HG03108 (cell line): ENCODE results near the gene EXOC6B.
"Not testable (repeated sequence)": the region's sequence is repeated elsewhere in the genome, so short reads cannot be mapped to it uniquely, and the experiment has no call there.

Experiments
- ATAC-seq: cut with Tn5 transposase; IDR thresholded peaks from one replicate; pipeline ENCODE4 v1.9.1; 2021; ENCODE audit warnings: moderate library complexity; ENCODE audit not compliant: unreplicated experiment

Gene EXOC6B

DNA sequence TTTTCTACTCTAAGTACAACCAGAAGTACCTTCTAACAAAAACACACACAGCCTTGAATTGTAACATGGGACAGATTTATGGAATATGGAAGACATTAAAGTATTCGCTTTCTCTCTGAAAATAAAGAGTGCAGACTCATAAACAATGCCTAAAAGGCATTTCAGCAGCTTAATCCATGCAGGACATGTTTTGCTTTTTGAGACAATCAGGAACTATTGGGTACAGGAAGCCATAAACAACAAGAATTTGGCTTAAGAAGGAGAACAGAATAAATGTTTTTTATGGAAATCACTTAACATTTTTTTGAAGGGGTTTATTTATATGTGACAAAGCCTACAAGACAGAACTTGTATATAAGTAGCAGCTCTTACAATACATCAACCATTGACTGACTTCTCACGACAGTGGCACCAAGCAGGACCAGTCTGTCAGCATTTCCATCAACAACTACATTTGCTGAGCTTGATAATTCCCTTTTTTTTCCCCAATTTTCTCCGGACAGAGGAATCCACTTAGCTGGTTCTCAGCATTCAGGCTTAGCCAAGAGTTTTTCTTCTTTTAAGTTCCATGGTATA is 140.1 kb downstream of the EXOC6B start:
- ATAC-seq = no peak

GRCh38 chr2:72682061-72682460 is 143.8 kb downstream of the EXOC6B start:
- no peak for ATAC-seq

DNA sequence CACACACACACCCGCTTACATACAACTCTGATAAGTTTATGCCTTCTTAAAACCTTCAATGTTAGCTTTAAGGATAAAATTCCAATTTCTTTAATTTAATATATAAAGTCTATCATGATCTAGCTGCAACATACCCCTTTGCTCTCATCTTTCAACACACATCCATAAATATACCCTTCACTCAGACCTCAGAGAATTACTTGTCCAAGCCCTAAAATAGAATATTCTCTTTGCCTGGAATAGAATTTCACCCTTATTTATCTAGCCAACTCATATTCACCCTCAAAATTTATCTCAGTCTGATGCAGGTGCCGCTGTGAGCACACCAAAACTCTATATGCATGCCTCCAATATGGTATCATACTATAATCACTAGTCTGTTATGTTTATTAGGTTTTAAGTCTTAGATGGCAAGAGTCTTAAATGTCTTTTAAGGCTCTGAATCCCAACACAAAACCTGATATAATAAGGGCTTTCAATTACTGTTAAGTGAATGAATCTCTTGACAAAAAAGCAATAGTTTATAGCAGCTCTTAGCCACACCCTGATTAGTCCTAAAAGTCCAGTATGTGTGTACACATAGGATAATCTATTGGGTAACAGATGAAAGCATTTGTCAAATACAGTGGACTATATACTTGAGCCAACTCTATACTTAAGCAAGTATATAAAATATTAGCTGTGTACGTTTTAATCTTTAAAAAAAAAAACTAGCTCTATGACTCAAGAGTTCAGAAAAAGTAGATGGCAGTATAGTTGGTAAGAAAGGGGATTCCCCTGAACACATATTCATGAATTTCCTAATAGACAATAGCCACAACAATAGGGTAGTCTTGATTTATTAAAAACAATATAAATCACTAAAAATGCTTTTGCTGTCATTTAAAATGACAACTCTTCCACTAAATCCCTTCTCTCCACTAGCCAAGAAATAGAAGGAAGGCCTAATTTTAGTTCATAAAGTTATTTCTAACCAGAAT is 144.5 kb downstream of the EXOC6B start:
- no peak for ATAC-seq

- ATAC-seq = peak; percentile 88
These were observed 147.8 kb downstream of the EXOC6B start for GRCh38 chr2:72678024-72678423.

DNA sequence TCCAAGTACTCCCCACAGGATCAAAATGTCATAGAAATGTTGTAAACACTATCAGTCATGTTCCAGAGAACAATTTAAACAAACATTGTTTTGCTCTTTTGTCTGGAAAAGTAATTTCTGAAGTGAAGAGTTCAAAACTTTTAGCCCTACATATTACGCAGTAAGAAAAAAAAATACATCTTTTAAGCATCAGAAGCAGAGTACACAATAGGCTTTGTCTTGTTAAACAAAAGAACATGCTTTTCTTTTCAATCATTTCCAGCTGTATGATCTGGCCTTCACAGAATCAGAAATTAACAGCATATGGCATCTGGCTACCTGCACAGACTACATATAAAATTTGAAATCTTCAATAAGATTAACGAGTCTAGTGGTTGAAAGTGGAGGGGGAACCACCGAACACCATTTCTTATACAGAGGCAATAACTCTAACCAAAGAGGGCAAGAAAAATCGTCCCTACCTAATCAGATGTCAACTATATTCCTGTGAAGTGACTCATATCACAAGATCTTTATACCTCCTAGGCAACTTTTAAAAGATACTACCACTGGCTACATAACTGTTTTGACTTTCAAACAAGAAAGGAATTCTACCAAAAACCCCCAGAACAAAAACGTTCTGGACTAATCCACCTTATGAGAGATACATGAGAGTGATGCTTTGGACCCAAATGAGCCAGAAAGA is 149.3 kb downstream of the EXOC6B start:
- no peak for ATAC-seq

DNA sequence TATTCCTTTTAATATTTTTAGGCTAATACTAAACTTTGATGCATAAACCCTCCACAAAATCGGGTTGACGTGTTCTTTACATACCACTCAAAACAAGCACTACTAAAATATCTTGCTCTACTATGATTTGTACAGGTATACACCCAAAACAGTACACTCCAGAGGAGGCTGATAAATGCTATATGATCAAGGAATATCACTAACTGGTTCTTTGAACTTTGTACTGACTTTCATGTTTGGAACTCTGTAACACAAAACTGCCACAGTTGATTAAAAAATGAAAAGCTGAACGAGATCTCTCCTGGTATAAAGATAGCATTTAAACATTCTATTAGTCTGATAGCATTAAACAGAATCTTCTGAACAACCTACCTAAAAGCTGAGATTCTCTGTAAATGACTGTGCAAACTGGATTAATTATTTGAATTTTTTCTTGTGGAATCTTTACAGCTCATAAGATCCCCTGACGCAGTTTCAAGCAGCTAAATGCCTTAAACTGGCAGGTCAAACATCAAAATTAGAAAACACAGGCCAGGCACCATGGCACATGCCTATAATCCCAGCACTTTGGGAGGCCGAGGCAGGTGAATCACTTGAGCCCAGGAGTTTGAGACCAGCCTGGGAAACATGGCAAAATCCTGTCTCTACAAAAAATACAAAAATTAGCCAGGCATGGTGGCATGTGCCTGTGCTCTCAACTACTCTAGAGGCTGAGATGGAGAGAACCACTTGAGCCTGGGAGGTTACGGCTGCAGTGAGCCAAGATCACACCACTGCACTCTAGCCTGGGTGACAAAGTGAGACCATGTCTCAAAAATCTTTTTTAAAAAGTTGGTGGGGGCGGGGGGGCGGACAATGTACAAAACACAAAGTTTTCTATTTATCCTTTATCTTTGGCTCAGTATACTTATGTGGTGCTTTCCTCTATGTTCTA is 150.6 kb downstream of the EXOC6B start:
- no peak for ATAC-seq

GRCh38 chr2:72673279-72673678 is 152.6 kb downstream of the EXOC6B start:
- no peak for ATAC-seq

- no peak for ATAC-seq
These were observed 156.7 kb downstream of the EXOC6B start for GRCh38 chr2:72669121-72669520.

GRCh38 chr2:72668647-72669046 is 157.2 kb downstream of the EXOC6B start:
- ATAC-seq = no peak

GRCh38 chr2:72665448-72665847 is 160.4 kb downstream of the EXOC6B start:
- no peak for ATAC-seq

- ATAC-seq = no peak
These were observed 163.8 kb downstream of the EXOC6B start for GRCh38 chr2:72661985-72662384.

- no peak for ATAC-seq
These were observed 176.0 kb downstream of the EXOC6B start for GRCh38 chr2:72649810-72650209.

- ATAC-seq = not testable (repeated sequence)
These were observed 184.6 kb downstream of the EXOC6B start for GRCh38 chr2:72641221-72641620.

DNA sequence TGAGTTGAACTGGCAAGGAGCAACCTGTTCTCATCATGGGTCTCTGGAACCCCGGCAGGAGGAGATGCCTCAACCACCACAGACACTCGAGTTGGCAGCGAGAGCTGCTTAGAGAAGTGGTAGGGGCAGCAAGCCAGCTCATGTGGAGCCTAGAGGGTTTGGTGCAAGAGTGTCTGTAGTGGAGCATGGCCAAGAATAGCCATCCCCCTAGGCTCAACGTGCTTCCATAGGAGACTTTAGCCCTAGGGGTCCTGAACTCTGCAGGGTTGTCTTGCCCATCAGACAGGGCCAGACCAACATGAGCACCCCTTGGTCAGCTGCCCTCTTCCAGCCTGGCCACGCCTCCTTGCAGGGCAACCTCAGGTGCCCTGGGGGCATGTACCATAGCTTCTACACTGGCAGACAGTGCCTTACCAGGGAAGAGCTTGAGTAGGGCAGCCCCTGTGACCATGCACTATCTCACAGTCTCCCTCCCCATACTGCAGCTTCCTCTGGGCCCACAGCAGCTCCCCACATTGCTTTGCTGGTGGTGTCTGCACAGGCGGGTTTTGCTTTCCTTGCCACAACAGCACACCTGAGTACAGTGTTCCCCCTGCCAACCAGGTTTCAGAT is 187.1 kb downstream of the EXOC6B start:
- ATAC-seq = no peak

DNA sequence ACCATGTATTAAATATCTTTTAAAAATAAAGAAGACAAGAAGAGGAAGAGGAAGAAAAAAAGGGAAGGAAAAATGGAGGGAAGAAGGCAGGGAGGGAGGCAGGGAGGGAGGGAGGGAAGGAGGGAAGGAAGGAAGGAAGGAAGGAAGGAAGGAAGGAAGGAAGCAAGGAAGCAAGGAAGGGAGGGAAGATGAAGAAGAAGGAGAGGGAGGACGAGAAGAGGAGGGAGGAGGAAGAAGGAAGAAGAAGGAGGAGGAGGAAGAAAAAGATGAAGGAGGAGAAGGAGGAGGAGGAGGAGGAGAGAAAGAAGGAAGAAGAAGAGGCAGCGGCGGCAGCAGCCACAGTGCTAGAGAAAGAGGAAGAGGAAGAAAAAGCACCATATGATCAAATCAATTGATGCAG is 189.6 kb downstream of the EXOC6B start:
- no peak for ATAC-seq

DNA sequence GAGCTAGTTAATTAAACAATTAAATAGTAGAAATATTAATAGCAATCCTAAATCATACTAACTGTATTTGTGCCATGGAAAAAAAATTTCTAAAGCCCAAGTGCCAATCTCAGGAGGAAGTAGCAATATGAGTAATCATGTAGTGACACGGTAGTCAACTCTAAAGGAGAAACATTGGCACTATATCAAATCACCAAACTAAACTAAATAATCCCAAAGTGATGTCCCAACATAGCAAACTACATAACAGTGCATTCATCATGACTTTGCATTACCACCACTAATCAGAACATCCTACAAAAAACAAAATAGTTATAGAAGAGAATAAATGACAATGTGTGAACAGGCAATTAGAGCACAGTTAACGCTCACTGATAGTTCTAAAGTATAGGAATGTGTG is 195.1 kb downstream of the EXOC6B start:
- ATAC-seq = no peak

DNA sequence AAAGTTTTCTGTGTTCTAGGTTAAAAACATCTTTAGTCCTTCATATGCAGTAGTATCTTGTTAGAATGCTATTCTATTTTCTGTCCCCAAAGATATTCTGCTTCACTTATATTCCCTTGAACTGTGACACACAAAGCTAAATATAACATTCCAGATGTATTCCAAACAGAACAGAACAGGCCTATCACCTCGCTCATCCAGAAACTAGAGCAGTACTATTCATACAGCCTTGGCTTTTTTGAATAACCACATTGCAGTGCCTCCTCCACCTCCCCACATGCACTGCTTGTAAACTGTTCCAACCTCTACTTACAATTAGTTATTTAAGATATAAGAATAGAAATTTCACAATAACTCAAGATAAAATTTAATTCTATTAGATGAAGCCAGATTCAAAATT is 196.8 kb downstream of the EXOC6B start:
- ATAC-seq = no peak

DNA sequence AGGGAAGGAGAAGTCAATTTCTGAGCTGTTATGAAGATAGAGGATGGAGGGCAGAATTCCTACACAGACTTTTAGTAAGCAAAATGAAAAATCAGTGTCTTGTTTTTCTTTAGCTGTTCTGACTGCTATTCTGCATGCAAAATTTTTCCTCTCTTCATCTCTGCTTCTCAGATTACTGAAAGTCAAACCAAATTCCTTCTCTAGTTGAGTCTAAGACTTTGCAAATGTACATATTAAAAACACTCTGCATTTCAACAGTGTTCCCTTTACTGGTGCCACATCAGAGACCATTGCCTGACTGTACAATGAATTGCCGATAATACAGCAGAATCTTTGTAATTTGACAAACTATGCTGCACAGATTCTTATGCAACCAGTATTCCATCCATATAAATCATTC is 198.8 kb downstream of the EXOC6B start:
- ATAC-seq = no peak

- ATAC-seq = no peak
These were observed 200.5 kb downstream of the EXOC6B start for GRCh38 chr2:72625366-72625765.

GRCh38 chr2:72623481-72623880 is 202.4 kb downstream of the EXOC6B start:
- ATAC-seq = no peak
